SK-N-DZ (cell line): ENCODE measurements around the gene RPL35.
A peak's percentile ranks its signal among the peaks of the same experiment; 100 is the strongest.
"Not testable (repeated sequence)": the region's sequence is repeated elsewhere in the genome, so short reads cannot be mapped to it uniquely, and the experiment has no call there.

ENCODE experiments used
- DNase-seq: peaks from one replicate; pipeline ENCODE4 v3.0.0-alpha.2; 2015; ENCODE audit warnings: low spot score

Gene RPL35

GRCh38 chr9:124852829-124853531 lies 8.8 kb downstream of the RPL35 start, which contains the start of gene WDR38:
Gene WDR38 (plus strand): TSS chr9:124853460. CDS start chr9:124853532, 72 bp downstream.
- peak; percentile 84 for DNase-seq

- DNase-seq: no peak
Measured at GRCh38 chr9:124852121-124852828, 9.5 kb downstream of the RPL35 start.

- no peak for DNase-seq
Measured at GRCh38 chr9:124849801-124850200, 12.0 kb downstream of the RPL35 start.

GRCh38 chr9:124846969-124847368 lies 14.8 kb downstream of the RPL35 start:
- no peak for DNase-seq

- DNase-seq: not testable (repeated sequence)
Measured at GRCh38 chr9:124846467-124846866, 15.3 kb downstream of the RPL35 start.

GRCh38 chr9:124844291-124844690 lies 17.5 kb downstream of the RPL35 start:
- no peak for DNase-seq

- no peak for DNase-seq
Measured at GRCh38 chr9:124843456-124844034, 18.2 kb downstream of the RPL35 start.

GRCh38 chr9:124841075-124841821 lies 20.5 kb downstream of the RPL35 start:
- DNase-seq: no peak

- DNase-seq: no peak
Measured at GRCh38 chr9:124840300-124840833, 21.4 kb downstream of the RPL35 start.

- peak; percentile 50 for DNase-seq
Measured at GRCh38 chr9:124839612-124840299, 22.0 kb downstream of the RPL35 start.

- not testable (repeated sequence) for DNase-seq
Measured at GRCh38 chr9:124838567-124839275, 23.0 kb downstream of the RPL35 start.

- not testable (repeated sequence) for DNase-seq
Measured at GRCh38 chr9:124838132-124838531, 23.6 kb downstream of the RPL35 start.

GRCh38 chr9:124835026-124835557 lies 26.7 kb downstream of the RPL35 start:
- DNase-seq: no peak

- DNase-seq: no peak
Measured at GRCh38 chr9:124834591-124834990, 27.2 kb downstream of the RPL35 start.

- no peak for DNase-seq
Measured at GRCh38 chr9:124831642-124832364, 30.0 kb downstream of the RPL35 start.

GRCh38 chr9:124830593-124830992 lies 31.2 kb downstream of the RPL35 start:
- DNase-seq: no peak

GRCh38 chr9:124829334-124829669 lies 32.5 kb downstream of the RPL35 start:
- no peak for DNase-seq

GRCh38 chr9:124828489-124829333 lies 33.0 kb downstream of the RPL35 start:
- DNase-seq: no peak
